KMS-11 (cell line): Measurements from ENCODE around the gene PIANP.
"Not testable (repeated sequence)": the region's sequence is repeated elsewhere in the genome, so short reads cannot be mapped to it uniquely, and the experiment has no call there.

Source experiments
- H2AFZ ChIP-seq: fragments of 200-600 bp; sonication (generic); 2 replicates; pipeline ENCODE4 v1.6.1; 2016; ENCODE audit warnings: antibody characterized with exemption, mixed run types, low read depth
- H3K27ac ChIP-seq: fragments of 200-600 bp; sonication (generic); 2 replicates; pipeline ENCODE4 v1.6.1; 2016; ENCODE audit warnings: mild to moderate bottlenecking, mixed run types
- H3K27me3 ChIP-seq: fragments of 200-600 bp; sonication (generic); 2 replicates; pipeline ENCODE4 v1.6.1; 2017; ENCODE audit warnings: mild to moderate bottlenecking, low read depth, mixed run types, moderate library complexity; ENCODE audit not compliant: insufficient read depth
- H3K36me3 ChIP-seq: fragments of 200-600 bp; sonication (generic); 2 replicates; pipeline ENCODE4 v1.6.1; 2017; ENCODE audit warnings: mild to moderate bottlenecking, mixed run types; ENCODE audit not compliant: insufficient read depth
- H3K4me1 ChIP-seq: fragments of 200-600 bp; sonication (generic); 2 replicates; pipeline ENCODE4 v1.6.1; 2016; ENCODE audit warnings: mild to moderate bottlenecking, low read depth, mixed run types; ENCODE audit not compliant: poor library complexity, severe bottlenecking
- H3K4me2 ChIP-seq: fragments of 200-600 bp; sonication (generic); 2 replicates; pipeline ENCODE4 v1.7.0; 2016; ENCODE audit warnings: mild to moderate bottlenecking, mixed run types
- H3K4me3 ChIP-seq: fragments of 200-600 bp; sonication (generic); IDR thresholded peaks from 2 replicates; pipeline ENCODE4 v1.6.1; 2017; ENCODE audit warnings: low read depth, low read length, mixed read lengths; ENCODE audit not compliant: insufficient read depth
- H3K79me2 ChIP-seq: fragments of 200-600 bp; sonication (generic); 2 replicates; pipeline ENCODE4 v1.6.1; 2016; ENCODE audit warnings: low read depth, mixed run types; ENCODE audit not compliant: insufficient read depth
- H3K9ac ChIP-seq: fragments of 200-600 bp; sonication (generic); 2 replicates; pipeline ENCODE4 v1.6.1; 2016; ENCODE audit warnings: mild to moderate bottlenecking, mixed run types
- H4K20me1 ChIP-seq: fragments of 200-600 bp; sonication (generic); 2 replicates; pipeline ENCODE4 v1.6.1; 2016; ENCODE audit warnings: mild to moderate bottlenecking, mixed run types; ENCODE audit not compliant: insufficient read depth
- TF ChIP-seq, protein P1 (sequence below): fragments of 200-600 bp; sonication (generic); conservative IDR thresholded peaks from 2 replicates; pipeline ENCODE4 v1.6.1; 2017; ENCODE audit warnings: low read depth, mild to moderate bottlenecking, antibody characterized with exemption, low read length, moderate library complexity, mixed read lengths

Gene PIANP

GRCh38 chr12:6724409-6724797 lies 23.8 kb upstream of the PIANP start:
- Histone ChIP-seq H2AFZ (peak overlapping the region; percentile 88; the same call in 1 of the 2 replicates), H3K27ac (peak overlapping the region; percentile 78), H3K4me3 (no peak overlapping the region)

DNA sequence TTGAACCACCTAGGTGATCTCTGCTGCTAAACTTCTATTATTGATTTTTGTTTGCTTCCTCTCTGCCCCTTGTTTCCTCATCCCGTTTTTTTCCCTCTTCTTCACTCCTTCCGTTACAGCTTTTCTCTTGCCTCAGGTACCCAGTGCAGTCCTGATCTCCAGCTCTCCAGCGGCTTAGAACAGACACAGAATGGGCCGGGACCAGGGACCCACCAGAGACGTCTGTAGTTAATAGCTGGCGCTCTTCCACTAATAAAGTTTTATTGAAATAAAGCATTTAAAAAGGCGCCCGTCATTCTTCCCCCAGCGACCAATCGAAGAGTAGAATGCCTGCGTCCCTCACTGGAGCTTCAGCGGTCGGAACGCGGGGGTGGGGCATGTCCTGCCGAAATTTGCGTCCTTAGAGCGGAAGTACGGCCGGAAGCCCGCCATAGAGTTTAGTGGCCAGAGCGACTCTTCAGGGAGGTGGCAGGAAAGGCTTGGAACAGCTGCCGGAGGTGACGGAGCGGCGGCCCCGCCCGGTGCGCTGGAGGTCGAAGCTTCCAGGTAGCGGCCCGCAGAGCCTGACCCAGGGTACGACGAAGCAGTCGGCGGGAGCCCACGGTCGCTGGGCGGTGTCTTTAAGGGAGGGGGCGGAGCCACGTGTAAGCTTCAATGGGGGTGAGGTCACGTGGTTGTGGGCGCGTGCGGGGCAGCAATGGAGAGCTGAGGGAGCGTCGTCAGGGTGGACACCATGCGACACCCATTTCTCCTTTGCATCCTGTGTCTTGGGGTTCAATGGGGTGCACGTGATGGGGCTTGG lies 23.2 kb upstream of the PIANP start, which contains the start of gene COPS7A:
Gene COPS7A, plus strand, starts transcription at position 440 of the 802 bp plus-strand sequence. CDS start 611 bp downstream, outside the sequence.
- H3K27ac ChIP-seq, result peak within 1 kb of the TSS; percentile 78
- H3K4me3 ChIP-seq, result no peak within 1 kb of the TSS
- peaks cover 15% of the 10 kb centered on the region for H3K4me1 ChIP-seq
- TF ChIP-seq, protein P1, sequence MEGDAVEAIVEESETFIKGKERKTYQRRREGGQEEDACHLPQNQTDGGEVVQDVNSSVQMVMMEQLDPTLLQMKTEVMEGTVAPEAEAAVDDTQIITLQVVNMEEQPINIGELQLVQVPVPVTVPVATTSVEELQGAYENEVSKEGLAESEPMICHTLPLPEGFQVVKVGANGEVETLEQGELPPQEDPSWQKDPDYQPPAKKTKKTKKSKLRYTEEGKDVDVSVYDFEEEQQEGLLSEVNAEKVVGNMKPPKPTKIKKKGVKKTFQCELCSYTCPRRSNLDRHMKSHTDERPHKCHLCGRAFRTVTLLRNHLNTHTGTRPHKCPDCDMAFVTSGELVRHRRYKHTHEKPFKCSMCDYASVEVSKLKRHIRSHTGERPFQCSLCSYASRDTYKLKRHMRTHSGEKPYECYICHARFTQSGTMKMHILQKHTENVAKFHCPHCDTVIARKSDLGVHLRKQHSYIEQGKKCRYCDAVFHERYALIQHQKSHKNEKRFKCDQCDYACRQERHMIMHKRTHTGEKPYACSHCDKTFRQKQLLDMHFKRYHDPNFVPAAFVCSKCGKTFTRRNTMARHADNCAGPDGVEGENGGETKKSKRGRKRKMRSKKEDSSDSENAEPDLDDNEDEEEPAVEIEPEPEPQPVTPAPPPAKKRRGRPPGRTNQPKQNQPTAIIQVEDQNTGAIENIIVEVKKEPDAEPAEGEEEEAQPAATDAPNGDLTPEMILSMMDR, result no peak
- H4K20me1 ChIP-seq, result no peaks in the 10 kb centered on the region
- no peaks in the 10 kb centered on the region for H3K27me3 ChIP-seq
- H3K36me3 ChIP-seq, result no peaks in the 10 kb centered on the region
- H2AFZ ChIP-seq, result peak within 1 kb of the TSS; percentile 88
- H3K9ac ChIP-seq, result peak within 1 kb of the TSS; percentile 76
- H3K4me2 ChIP-seq, result peak within 1 kb of the TSS; percentile 100
- no peaks in the 10 kb centered on the region for H3K79me2 ChIP-seq

More at GRCh38 chr12:6724409-6724797, 23.8 kb upstream of the PIANP start:
- peaks cover 15% of the 10 kb centered on the region for H3K4me1 ChIP-seq
- peak overlapping the region; percentile 76 for H3K9ac ChIP-seq
- no peaks in the 10 kb centered on the region for H4K20me1 ChIP-seq
- no peaks in the 10 kb centered on the region for H3K27me3 ChIP-seq
- H3K36me3 ChIP-seq, result no peaks in the 10 kb centered on the region
- peak overlapping the region; percentile 100 for H3K4me2 ChIP-seq
- H3K79me2 ChIP-seq, result no peaks in the 10 kb centered on the region
- TF ChIP-seq, protein P1, result no peak

DNA sequence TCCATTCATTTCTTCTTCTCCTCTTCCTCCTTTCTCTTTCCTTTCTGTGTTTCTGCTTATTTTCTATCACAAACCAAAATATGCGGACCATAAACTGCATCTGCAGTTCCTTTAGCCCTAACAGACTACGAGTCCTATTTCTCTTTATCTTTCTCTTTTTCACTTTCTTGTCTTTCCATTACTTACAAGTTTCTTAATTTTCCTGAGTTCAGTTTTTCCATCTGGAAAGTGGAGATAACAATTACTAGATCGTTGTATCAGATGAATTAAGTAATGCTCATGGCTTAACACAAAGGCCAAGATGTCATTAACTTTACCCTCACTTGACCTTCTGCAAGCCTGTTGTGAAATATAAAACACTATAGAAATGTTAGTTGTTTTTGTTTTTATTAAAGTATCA lies 22.2 kb upstream of the PIANP start:
- Histone ChIP-seq H2AFZ (peak overlapping the region; percentile 85), H3K27ac (peak overlapping the region; percentile 78; the same call in 1 of the 2 replicates), H3K4me1 (peaks cover 15% of the 10 kb centered on the region), H3K27me3 (no peaks in the 10 kb centered on the region), H3K4me3 (no peak overlapping the region), H3K4me2 (peak overlapping the region; percentile 62), H3K79me2 (no peaks in the 10 kb centered on the region), H3K36me3 (no peaks in the 10 kb centered on the region), H4K20me1 (no peaks in the 10 kb centered on the region), H3K9ac (no peak overlapping the region)
- TF ChIP-seq, protein P1, result no peak

DNA sequence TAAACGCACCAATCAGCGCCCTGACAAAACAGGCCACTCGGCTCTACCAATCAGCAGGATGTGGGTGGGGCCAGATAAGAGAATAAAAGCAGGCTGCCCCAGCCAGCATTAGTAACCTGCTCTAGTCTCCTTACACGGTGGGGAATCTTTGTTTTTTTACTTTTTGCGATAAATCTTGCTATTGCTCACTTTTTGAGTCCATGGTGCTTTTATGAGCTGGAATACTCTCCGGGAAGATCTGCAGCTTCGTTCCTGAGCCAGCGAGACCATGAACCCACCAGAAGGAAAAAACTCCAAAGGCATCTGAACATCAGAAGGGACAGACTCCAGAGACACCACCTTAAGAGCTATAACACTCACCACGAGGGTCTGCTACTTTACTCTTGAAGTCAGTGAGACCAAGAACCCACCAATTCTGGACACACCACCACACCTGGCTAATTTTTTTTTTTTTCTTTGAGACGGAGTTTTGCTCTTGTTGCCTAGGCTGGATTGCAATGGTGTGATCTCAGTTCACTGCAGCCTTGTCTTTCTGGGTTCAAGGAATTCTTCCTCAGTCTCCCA lies 16.3 kb upstream of the PIANP start:
- H4K20me1 ChIP-seq, result no peaks in the 10 kb centered on the region
- no peaks in the 10 kb centered on the region for H3K27me3 ChIP-seq
- no peak overlapping the region for H3K27ac ChIP-seq
- no peak overlapping the region for H3K9ac ChIP-seq
- H3K4me2 ChIP-seq, result no peak overlapping the region
- H2AFZ ChIP-seq, result no peak overlapping the region
- TF ChIP-seq, protein P1, result no peak
- H3K4me1 ChIP-seq, result no peaks in the 10 kb centered on the region
- no peak overlapping the region for H3K4me3 ChIP-seq
- H3K36me3 ChIP-seq, result no peaks in the 10 kb centered on the region
- H3K79me2 ChIP-seq, result no peaks in the 10 kb centered on the region

- not testable (repeated sequence) for H3K4me2 ChIP-seq, H3K27ac ChIP-seq, H3K4me3 ChIP-seq, H3K27me3 ChIP-seq, H2AFZ ChIP-seq, H4K20me1 ChIP-seq, H3K4me1 ChIP-seq, H3K36me3 ChIP-seq, H3K79me2 ChIP-seq, H3K9ac ChIP-seq
Observed at GRCh38 chr12:6716031-6716873, 15.6 kb upstream of the PIANP start.
